Measurements from ENCODE around the gene ITPA.
A peak's percentile ranks its signal among the peaks of the same experiment; 100 is the strongest.

The ITPA gene

DNA sequence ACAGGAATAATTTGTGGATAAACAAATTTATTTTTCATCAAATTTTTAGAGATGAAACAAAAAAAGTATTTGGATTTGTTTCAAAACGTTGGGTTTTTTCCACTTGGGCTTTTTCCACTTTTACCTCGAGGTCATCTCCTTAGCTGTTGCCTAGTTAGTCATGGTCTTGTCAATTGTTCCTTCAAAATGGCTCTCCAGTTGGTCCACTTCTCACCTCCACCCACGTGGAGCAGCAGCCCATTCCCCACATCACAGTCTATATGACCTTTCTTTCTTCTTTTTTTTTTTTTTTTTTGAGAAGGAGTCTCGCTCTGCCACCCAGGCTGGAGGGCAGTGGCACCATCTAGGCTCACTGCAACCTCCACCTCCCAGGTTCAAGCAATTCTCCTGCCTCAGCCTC lies 36.4 kb downstream of the ITPA start:
- DNase-seq (ENCODE audit: low read depth, low spot score), result no peak
- Histone ChIP-seq H3K4me3 (ENCODE audit: low read length) (no peak overlapping the region), H3K27me3 (ENCODE audit: control insufficient read depth, insufficient read depth, low read length) (peaks cover 2% of the 10 kb centered on the region; the same call in 1 of the 2 replicates), H3K9me3 (ENCODE audit: control insufficient read depth, insufficient read depth, low read length) (no peaks in the 10 kb centered on the region), H3K36me3 (ENCODE audit: control insufficient read depth, insufficient read depth, low read length) (no peaks in the 10 kb centered on the region), H3K4me1 (ENCODE audit: control insufficient read depth, insufficient read depth, low read length) (peaks cover 2% of the 10 kb centered on the region), H3K27ac (ENCODE audit: low read length) (no peak overlapping the region)
- WGBS (ENCODE audit: insufficient coverage, insufficient read length), result no CpG with 5 or more reads among the region's 4 CpGs

DNA sequence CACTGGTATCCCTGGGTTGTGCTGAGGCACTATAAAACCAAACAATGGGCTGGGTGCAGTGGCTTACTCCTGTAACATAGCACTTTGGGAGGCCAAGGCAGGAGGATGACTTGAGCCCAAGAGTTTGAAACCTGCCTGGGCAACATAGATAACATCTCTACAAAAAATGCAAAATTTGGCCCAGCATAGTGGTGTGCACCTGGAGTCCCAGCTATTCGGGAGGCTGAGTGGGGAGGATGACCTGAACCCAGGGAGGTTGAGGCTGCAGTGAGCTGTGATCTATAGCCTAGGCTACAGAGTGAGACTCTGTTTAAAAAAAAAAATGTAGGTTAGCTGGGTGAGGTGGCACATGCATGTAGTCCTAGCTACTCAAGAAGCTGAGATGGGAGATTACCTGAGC lies 37.4 kb downstream of the ITPA start:
- H3K4me1 ChIP-seq (ENCODE audit: control insufficient read depth, insufficient read depth, low read length), result peaks cover 2% of the 10 kb centered on the region
- H3K36me3 ChIP-seq (ENCODE audit: control insufficient read depth, insufficient read depth, low read length), result no peaks in the 10 kb centered on the region
- H3K27ac ChIP-seq (ENCODE audit: low read length), result no peak overlapping the region
- no peaks in the 10 kb centered on the region for H3K9me3 ChIP-seq (ENCODE audit: control insufficient read depth, insufficient read depth, low read length)
- WGBS (ENCODE audit: insufficient coverage, insufficient read length), result no CpG with 5 or more reads among the region's 1 CpG
- DNase-seq (ENCODE audit: low read depth, low spot score), result no peak
- H3K4me3 ChIP-seq (ENCODE audit: low read length), result no peak overlapping the region
- H3K27me3 ChIP-seq (ENCODE audit: control insufficient read depth, insufficient read depth, low read length), result no peaks in the 10 kb centered on the region; the same call in 1 of the 2 replicates

DNA sequence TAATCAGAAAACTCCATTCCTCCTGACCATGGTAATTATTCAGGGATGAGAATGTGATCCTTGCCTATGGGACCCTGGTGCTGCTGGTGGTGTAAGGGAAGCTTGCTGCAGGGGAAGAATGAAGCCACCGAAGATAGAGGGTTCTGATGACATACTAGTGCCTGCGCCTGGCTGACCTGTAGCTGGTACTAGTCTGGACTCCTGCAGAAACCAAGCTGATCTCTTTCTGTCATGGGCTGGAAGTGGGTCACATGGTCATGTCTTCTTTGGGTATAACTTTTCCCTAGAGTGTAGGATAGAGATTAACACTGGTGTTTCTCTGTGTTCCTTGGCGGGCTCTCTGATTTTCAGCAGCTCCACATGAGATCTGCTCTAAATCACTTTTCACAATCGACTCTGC lies 38.3 kb downstream of the ITPA start:
- no CpG with 5 or more reads among the region's 4 CpGs for WGBS (ENCODE audit: insufficient coverage, insufficient read length)

DNA sequence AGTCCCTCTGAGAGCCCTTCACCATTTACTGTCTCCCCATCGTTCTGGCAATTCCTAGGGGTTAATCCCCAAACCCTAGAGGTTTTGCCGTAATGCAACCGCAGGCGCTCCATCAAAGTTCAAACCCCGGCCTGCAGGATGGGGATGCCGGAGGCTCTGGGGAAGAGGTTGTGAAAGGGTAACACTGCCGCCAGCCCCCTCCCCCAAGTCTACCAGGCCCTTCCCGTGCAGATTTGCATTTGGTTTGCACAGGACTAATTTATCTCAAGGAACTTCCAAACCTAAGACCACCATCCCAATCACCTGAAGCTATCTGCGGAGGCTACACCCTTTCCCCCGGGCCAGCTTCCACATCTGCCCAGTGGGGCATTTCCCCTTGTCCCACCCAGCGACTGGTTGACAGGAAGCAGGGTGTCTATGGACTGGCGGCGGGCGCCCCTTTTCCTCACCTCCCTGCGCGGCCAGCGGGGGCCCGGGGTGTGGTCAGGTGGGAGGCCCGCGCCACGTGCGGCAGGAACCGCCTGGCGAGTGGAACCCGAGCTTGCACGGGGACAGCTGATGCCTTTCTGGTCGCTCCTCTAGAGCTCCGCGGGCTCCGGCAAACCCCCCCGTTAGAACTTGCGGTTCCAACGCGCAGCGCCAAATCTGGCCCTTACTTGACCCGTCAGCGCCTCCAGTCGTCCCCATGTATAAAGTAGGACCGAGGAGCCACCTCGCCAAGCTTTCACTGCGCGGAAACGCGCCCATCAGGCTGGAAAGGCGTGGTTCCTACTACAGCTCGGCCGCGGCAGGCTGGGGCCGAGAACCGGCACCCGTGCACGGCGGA lies 39.1 kb downstream of the ITPA start:
- WGBS (ENCODE audit: insufficient coverage, insufficient read length), result no CpG with 5 or more reads among the region's 53 CpGs
- Histone ChIP-seq H3K4me1 (ENCODE audit: control insufficient read depth, insufficient read depth, low read length) (peaks cover 2% of the 10 kb centered on the region; the same call in 1 of the 2 replicates), H3K27me3 (ENCODE audit: control insufficient read depth, insufficient read depth, low read length) (no peaks in the 10 kb centered on the region; the same call in 1 of the 2 replicates), H3K36me3 (ENCODE audit: control insufficient read depth, insufficient read depth, low read length) (no peaks in the 10 kb centered on the region), H3K9me3 (ENCODE audit: control insufficient read depth, insufficient read depth, low read length) (no peaks in the 10 kb centered on the region), H3K27ac (ENCODE audit: low read length) (no peak overlapping the region), H3K4me3 (ENCODE audit: low read length) (peak overlapping the region; percentile 44; the same call in 1 of the 2 replicates)
- DNase-seq (ENCODE audit: low read depth, low spot score), result no peak

More for the DNA sequence above, 38.3 kb downstream of the ITPA start:
- DNase-seq (ENCODE audit: low read depth, low spot score), result no peak
- H3K4me3 ChIP-seq (ENCODE audit: low read length), result no peak overlapping the region
- no peaks in the 10 kb centered on the region for H3K9me3 ChIP-seq (ENCODE audit: control insufficient read depth, insufficient read depth, low read length)
- H3K4me1 ChIP-seq (ENCODE audit: control insufficient read depth, insufficient read depth, low read length), result peaks cover 2% of the 10 kb centered on the region; the same call in 1 of the 2 replicates
- H3K27me3 ChIP-seq (ENCODE audit: control insufficient read depth, insufficient read depth, low read length), result no peaks in the 10 kb centered on the region; the same call in 1 of the 2 replicates
- H3K36me3 ChIP-seq (ENCODE audit: control insufficient read depth, insufficient read depth, low read length), result no peaks in the 10 kb centered on the region
- no peak overlapping the region for H3K27ac ChIP-seq (ENCODE audit: low read length)

DNA sequence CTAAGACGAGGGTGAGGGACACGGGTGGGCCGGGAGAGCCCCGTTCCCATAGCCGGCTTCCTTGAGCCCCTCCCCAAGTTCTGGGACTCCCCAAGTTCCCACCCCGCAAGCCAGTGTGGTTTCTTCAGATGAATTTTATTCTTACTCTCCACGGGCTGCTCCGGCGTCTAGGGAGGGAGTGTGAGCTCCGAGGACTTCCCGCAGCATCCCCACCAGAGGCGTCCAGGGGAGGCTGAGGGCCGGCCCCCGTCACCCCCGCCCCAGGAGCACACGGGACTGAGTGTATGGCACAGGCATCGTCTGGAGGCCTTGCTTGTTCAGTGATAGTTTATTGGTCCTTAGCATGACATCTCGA lies 39.7 kb downstream of the ITPA start:
- H3K36me3 ChIP-seq (ENCODE audit: control insufficient read depth, insufficient read depth, low read length), result no peaks in the 10 kb centered on the region
- no CpG with 5 or more reads among the region's 18 CpGs for WGBS (ENCODE audit: insufficient coverage, insufficient read length)
- no peaks in the 10 kb centered on the region; the same call in 1 of the 2 replicates for H3K27me3 ChIP-seq (ENCODE audit: control insufficient read depth, insufficient read depth, low read length)
- H3K27ac ChIP-seq (ENCODE audit: low read length), result no peak overlapping the region
- H3K4me3 ChIP-seq (ENCODE audit: low read length), result peak overlapping the region; percentile 44; the same call in 1 of the 2 replicates
- H3K4me1 ChIP-seq (ENCODE audit: control insufficient read depth, insufficient read depth, low read length), result peaks cover 2% of the 10 kb centered on the region; the same call in 1 of the 2 replicates
- H3K9me3 ChIP-seq (ENCODE audit: control insufficient read depth, insufficient read depth, low read length), result no peaks in the 10 kb centered on the region
- DNase-seq (ENCODE audit: low read depth, low spot score), result no peak

DNA sequence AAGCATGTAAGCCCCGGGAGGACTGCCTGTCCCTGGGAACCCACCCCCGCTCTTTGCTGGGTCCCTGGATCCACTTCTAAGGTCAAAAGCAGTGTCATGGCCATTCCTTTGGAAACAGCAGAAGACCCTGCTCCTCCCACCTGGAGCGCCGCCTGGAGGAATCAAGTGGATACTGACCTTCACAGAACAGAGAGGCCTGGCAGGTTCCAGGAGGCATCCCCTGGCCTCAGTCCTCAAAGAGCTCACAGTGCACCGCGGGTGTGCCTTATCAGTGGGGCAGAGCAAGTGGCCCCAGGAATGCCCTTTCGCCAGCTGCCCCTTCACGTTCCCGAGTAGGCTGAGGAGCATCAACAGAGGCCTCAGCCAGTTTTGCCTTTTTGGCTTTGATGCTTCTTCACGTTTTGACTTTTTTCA lies 40.8 kb downstream of the ITPA start:
- WGBS (ENCODE audit: insufficient coverage, insufficient read length), result no CpG with 5 or more reads among the region's 10 CpGs
- Histone ChIP-seq H3K36me3 (ENCODE audit: control insufficient read depth, insufficient read depth, low read length) (no peaks in the 10 kb centered on the region), H3K27ac (ENCODE audit: low read length) (no peak overlapping the region), H3K4me1 (ENCODE audit: control insufficient read depth, insufficient read depth, low read length) (peaks cover 2% of the 10 kb centered on the region; the same call in 1 of the 2 replicates), H3K4me3 (ENCODE audit: low read length) (no peak overlapping the region), H3K27me3 (ENCODE audit: control insufficient read depth, insufficient read depth, low read length) (no peaks in the 10 kb centered on the region; the same call in 1 of the 2 replicates), H3K9me3 (ENCODE audit: control insufficient read depth, insufficient read depth, low read length) (no peaks in the 10 kb centered on the region)
- no peak for DNase-seq (ENCODE audit: low read depth, low spot score)

DNA sequence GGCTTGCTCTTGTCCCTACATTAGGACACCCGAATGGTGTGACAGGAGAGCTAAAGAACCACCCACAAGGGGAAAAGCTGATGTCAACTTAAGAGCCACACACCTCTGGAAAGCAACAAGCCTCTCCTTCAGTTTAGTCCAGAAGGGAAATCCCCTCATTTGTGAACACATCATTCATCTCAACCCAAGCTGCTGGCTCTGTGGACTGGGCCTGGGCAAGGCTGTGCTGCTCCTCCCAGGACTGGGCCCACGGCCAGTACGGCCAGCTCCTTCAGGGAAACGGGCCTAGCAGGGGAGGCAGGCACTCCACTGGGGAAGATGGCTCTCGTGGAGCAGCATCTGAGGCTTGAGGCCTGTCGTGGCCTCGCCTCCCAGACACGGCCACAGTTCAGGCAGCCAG lies 42.5 kb downstream of the ITPA start:
- no peaks in the 10 kb centered on the region; the same call in 1 of the 2 replicates for H3K27me3 ChIP-seq (ENCODE audit: control insufficient read depth, insufficient read depth, low read length)
- no CpG with 5 or more reads among the region's 8 CpGs for WGBS (ENCODE audit: insufficient coverage, insufficient read length)
- no peaks in the 10 kb centered on the region for H3K9me3 ChIP-seq (ENCODE audit: control insufficient read depth, insufficient read depth, low read length)
- no peak overlapping the region for H3K27ac ChIP-seq (ENCODE audit: low read length)
- no peak for DNase-seq (ENCODE audit: low read depth, low spot score)
- no peak overlapping the region for H3K4me3 ChIP-seq (ENCODE audit: low read length)
- H3K36me3 ChIP-seq (ENCODE audit: control insufficient read depth, insufficient read depth, low read length), result no peaks in the 10 kb centered on the region
- peaks cover 2% of the 10 kb centered on the region; the same call in 1 of the 2 replicates for H3K4me1 ChIP-seq (ENCODE audit: control insufficient read depth, insufficient read depth, low read length)

DNA sequence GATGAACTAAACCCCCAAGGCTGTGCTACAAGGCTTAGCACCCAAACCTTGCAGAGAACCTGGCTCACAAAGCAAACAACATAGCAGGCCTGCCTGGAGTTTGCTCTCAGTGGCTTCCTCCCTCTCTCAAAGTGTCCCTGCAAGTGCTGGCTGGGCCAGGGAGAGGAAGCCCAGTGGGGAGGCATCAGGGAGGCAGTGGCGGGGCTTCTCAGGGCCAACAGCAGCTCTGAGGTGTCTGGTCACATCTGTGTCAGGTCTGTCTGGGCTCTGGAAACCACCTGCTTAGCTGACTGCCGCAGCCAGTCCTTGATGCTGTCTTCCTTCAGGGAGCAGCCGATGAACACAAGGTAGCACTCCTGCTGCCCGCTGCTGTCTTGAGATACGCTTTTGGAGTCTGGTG lies 46.4 kb downstream of the ITPA start:
- DNase-seq (ENCODE audit: low read depth, low spot score), result no peak
- H3K27me3 ChIP-seq (ENCODE audit: control insufficient read depth, insufficient read depth, low read length), result no peaks in the 10 kb centered on the region
- H3K27ac ChIP-seq (ENCODE audit: low read length), result no peak overlapping the region
- H3K36me3 ChIP-seq (ENCODE audit: control insufficient read depth, insufficient read depth, low read length), result no peaks in the 10 kb centered on the region
- WGBS (ENCODE audit: insufficient coverage, insufficient read length), result no CpG with 5 or more reads among the region's 5 CpGs
- no peak overlapping the region for H3K4me3 ChIP-seq (ENCODE audit: low read length)
- H3K9me3 ChIP-seq (ENCODE audit: control insufficient read depth, insufficient read depth, low read length), result no peaks in the 10 kb centered on the region
- H3K4me1 ChIP-seq (ENCODE audit: control insufficient read depth, insufficient read depth, low read length), result no peaks in the 10 kb centered on the region

DNA sequence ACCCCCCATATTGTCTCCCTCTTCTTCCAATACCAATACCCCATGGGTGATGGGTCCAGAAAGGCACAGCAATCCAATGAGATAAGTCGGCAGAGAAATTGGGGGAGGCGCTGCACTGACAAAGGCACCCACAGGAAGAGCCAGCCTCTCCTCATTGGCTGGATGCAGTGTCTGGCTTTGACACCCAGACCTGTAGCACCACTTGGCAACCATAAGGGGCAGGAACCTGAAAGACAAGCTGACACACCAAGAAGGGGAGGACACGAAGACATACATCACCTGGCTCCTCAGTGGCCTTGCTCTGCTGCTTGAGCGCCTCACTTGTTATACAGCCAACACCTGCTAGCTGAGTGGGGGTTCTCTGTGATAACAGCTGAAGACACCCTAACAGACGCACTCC lies 49.1 kb downstream of the ITPA start:
- H3K36me3 ChIP-seq (ENCODE audit: control insufficient read depth, insufficient read depth, low read length), result no peaks in the 10 kb centered on the region
- H3K4me3 ChIP-seq (ENCODE audit: low read length), result no peak overlapping the region
- no CpG with 5 or more reads among the region's 5 CpGs for WGBS (ENCODE audit: insufficient coverage, insufficient read length)
- H3K4me1 ChIP-seq (ENCODE audit: control insufficient read depth, insufficient read depth, low read length), result no peaks in the 10 kb centered on the region
- no peaks in the 10 kb centered on the region for H3K27me3 ChIP-seq (ENCODE audit: control insufficient read depth, insufficient read depth, low read length)
- H3K27ac ChIP-seq (ENCODE audit: low read length), result no peak overlapping the region
- DNase-seq (ENCODE audit: low read depth, low spot score), result no peak
- no peaks in the 10 kb centered on the region for H3K9me3 ChIP-seq (ENCODE audit: control insufficient read depth, insufficient read depth, low read length)

DNA sequence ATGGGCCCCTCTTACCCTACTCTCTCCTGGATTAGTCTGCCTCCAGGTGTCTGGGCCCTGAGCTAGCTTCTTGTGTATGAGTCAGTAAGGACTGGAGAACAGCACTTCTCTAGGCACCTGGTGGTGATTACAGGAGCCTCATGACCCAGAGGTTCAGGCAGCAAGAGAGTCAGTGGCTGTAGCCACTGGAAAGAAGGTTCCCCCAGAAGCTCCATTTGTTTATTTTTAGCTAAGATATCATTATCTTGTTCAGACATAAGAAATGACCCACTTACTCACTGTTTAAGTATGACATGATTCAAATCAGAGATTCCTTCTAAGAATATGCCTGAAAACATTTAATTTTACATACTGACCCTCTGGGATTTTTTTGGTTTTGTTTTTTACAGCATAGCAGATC lies 53.3 kb downstream of the ITPA start:
- Histone ChIP-seq H3K27ac (ENCODE audit: low read length) (no peak overlapping the region), H3K36me3 (ENCODE audit: control insufficient read depth, insufficient read depth, low read length) (0 out of 2 replicates have a peak, but pooled peaks cover 2% of the 10 kb centered on the region), H3K4me1 (ENCODE audit: control insufficient read depth, insufficient read depth, low read length) (no peaks in the 10 kb centered on the region), H3K9me3 (ENCODE audit: control insufficient read depth, insufficient read depth, low read length) (no peaks in the 10 kb centered on the region), H3K4me3 (ENCODE audit: low read length) (no peak overlapping the region), H3K27me3 (ENCODE audit: control insufficient read depth, insufficient read depth, low read length) (no peaks in the 10 kb centered on the region)
- no peak for DNase-seq (ENCODE audit: low read depth, low spot score)

DNA sequence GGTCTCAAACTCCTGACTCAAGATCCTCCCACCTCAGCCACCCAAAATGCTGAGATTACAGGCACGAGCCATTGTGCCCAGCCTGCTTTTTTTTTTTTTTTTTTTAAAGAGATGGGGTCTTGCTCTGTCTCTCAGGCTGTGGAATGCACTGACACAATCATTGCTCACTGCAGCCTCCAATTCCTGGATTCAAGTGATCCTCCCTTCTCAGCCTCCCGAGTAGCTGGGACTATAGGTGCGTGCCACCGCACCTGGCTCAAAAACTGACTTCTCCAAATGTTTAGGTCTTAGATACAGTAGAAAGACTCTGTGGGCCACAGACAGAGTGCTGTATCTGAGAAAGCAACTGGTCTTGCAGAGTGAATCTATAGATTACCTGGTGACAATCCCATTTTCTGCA lies 60.8 kb downstream of the ITPA start:
- no peaks in the 10 kb centered on the region for H3K4me1 ChIP-seq (ENCODE audit: control insufficient read depth, insufficient read depth, low read length)
- no peak overlapping the region for H3K27ac ChIP-seq (ENCODE audit: low read length)

More for the DNA sequence above, 60.8 kb downstream of the ITPA start:
- Histone ChIP-seq H3K4me3 (ENCODE audit: low read length) (no peak overlapping the region), H3K27me3 (ENCODE audit: control insufficient read depth, insufficient read depth, low read length) (no peaks in the 10 kb centered on the region), H3K9me3 (ENCODE audit: control insufficient read depth, insufficient read depth, low read length) (no peaks in the 10 kb centered on the region), H3K36me3 (ENCODE audit: control insufficient read depth, insufficient read depth, low read length) (no peaks in the 10 kb centered on the region)
- DNase-seq (ENCODE audit: low read depth, low spot score), result no peak
- no CpG with 5 or more reads among the region's 4 CpGs for WGBS (ENCODE audit: insufficient coverage, insufficient read length)
